K562 (cell line): Measurements from ENCODE around the gene RBM34. TPM values are rescaled to one million over a fixed set of nuclear protein-coding genes. Genes with fewer than 3 reads are reported as not detected.

Experiments used
- BDP1 ChIP-seq: IDR thresholded peaks from 3 replicates; pipeline ENCODE4 v1.6.1; 2011; ENCODE audit not compliant: insufficient read length, insufficient read depth
- BMI1 ChIP-seq: fragments of 150-350 bp; IDR thresholded peaks from 2 replicates; pipeline ENCODE4 v1.6.1; 2014; ENCODE audit warnings: low read length
- CBX1 ChIP-seq: sonication (generic); IDR thresholded peaks from 2 replicates; pipeline ENCODE4 v1.6.1; 2016; ENCODE audit warnings: antibody characterized with exemption, low read depth, mild to moderate bottlenecking
- CBX2 ChIP-seq: fragments of 200-600 bp; sonication (generic); IDR thresholded peaks from one replicate; pipeline ENCODE4 v1.6.1; 2012; ENCODE audit warnings: mild to moderate bottlenecking, low read length, inconsistent platforms; ENCODE audit not compliant: insufficient read depth, poor library complexity, severe bottlenecking
- ETS2 ChIP-seq: IDR thresholded peaks from 2 replicates; pipeline ENCODE4 v1.6.1; 2016; ENCODE audit warnings: borderline replicate concordance, missing genetic modification characterization, mild to moderate bottlenecking, moderate library complexity, missing compliant biosample characterization; ENCODE audit not compliant: poor library complexity, severe bottlenecking
- FOXA3 ChIP-seq, 2 experiments: fragments of 450-650 bp in 1 of 2; sonication (generic) in 1 of 2; formaldehyde crosslinking; IDR thresholded peaks in 1 of 2; conservative IDR thresholded peaks in 1 of 2; 2 replicates each; pipeline versions ENCODE4 v1.4.0 to v1.8.0; 2020 to 2022; ENCODE audit warnings: mild to moderate bottlenecking in 2 of 2, missing genetic modification reagents in 1 of 2
- KDM5B ChIP-seq: fragments of 200-600 bp; sonication (generic); IDR thresholded peaks from 2 replicates; pipeline ENCODE4 v1.6.1; 2012; ENCODE audit warnings: low read depth, mild to moderate bottlenecking, moderate library complexity, low read length, control low read depth, inconsistent platforms; ENCODE audit not compliant: insufficient replicate concordance
- RAD21 ChIP-seq, 2 experiments: fragments of 250-450 bp in 1 of 2; fragments of 450-650 bp in 1 of 2; sonication (Bioruptor Pico) in 1 of 2; formaldehyde crosslinking in 1 of 2; IDR thresholded peaks in 1 of 2; conservative IDR thresholded peaks in 1 of 2; 2 replicates each; pipeline versions ENCODE4 v1.4.0 to v1.8.0; 2020 to 2022; ENCODE audit warnings: mild to moderate bottlenecking in 2 of 2, moderate library complexity in 1 of 2
- RERE ChIP-seq: sonication (generic); formaldehyde crosslinking; IDR thresholded peaks from 2 replicates; pipeline ENCODE4 v1.8.0; 2023; ENCODE audit warnings: missing genetic modification reagents, mild to moderate bottlenecking, borderline replicate concordance
- SETDB1 ChIP-seq: IDR thresholded peaks from one replicate; pipeline ENCODE4 v1.6.1; 2012; ENCODE audit warnings: low read length, control low read depth, inconsistent platforms
- TSC22D4 ChIP-seq: fragments of 450-650 bp; IDR thresholded peaks from 2 replicates; pipeline ENCODE4 v1.6.1; 2016; ENCODE audit warnings: missing genetic modification characterization, missing biosample characterization, control low read depth
- XRCC4 ChIP-seq: IDR thresholded peaks from one replicate; pipeline ENCODE4 v1.6.1; 2011; ENCODE audit not compliant: insufficient read depth, insufficient read length; ENCODE audit errors: extremely low read depth
- ZBTB17 ChIP-seq: fragments of 450-650 bp; formaldehyde crosslinking; IDR thresholded peaks from 2 replicates; pipeline ENCODE4 v1.4.0; 2020; ENCODE audit warnings: mild to moderate bottlenecking
- ZNF121 ChIP-seq: sonication (generic); formaldehyde crosslinking; conservative IDR thresholded peaks from 2 replicates; pipeline ENCODE4 v1.8.0; 2022; ENCODE audit warnings: missing genetic modification reagents
- ZNF699 ChIP-seq: fragments of 250-450 bp; sonication (Bioruptor Pico); IDR thresholded peaks from 2 replicates; pipeline ENCODE4 v1.8.0; 2021; ENCODE audit warnings: mild to moderate bottlenecking, moderate library complexity; ENCODE audit not compliant: insufficient replicate concordance
- polyA plus RNA-seq, 8 experiments: library from polyadenylated mRNA; depleted of rRNA in 4 of 8; stranded (reverse) in 5 of 8; unstranded in 3 of 8; fragments of >200 nt; fragmentation: Nextera tagmentation in 2 of 8; fragmentation: Illumina TruSeq in 1 of 8; extraction: Ambion mirVana in 2 of 8; extraction: Trizol in 1 of 8; gene quantifications; 2 replicates each; pipeline versions ENCODE4 v1.2.1 to v1.2.3, GENCODE V29; 2011 to 2014; ENCODE audit warnings: inconsistent platforms in 1 of 8, missing spikeins in 1 of 8
- total RNA-seq, 7 experiments: library from RNA; depleted of rRNA in 6 of 7; stranded (reverse); fragments of >200 nt in 6 of 7; fragmentation: Illumina TruSeq in 2 of 7; extraction: Trizol in 2 of 7; gene quantifications; 2 replicates each; pipeline versions ENCODE4 v1.2.1 to v1.2.3, GENCODE V29; 2011 to 2021; ENCODE audit warnings: low replicate concordance in 1 of 7
- TF ChIP-seq, protein P1 (sequence below): fragments of 250-450 bp; sonication (Bioruptor Pico); IDR thresholded peaks from 2 replicates; pipeline ENCODE4 v1.4.0; 2020

RBM34 gene
- total and polyA plus RNA-seq, 9 of the 15 experiments (the other 6 are each of a cell fraction or from before 2014, with no cell fraction given) = 64.0 to 178 (median 124) TPM

DNA sequence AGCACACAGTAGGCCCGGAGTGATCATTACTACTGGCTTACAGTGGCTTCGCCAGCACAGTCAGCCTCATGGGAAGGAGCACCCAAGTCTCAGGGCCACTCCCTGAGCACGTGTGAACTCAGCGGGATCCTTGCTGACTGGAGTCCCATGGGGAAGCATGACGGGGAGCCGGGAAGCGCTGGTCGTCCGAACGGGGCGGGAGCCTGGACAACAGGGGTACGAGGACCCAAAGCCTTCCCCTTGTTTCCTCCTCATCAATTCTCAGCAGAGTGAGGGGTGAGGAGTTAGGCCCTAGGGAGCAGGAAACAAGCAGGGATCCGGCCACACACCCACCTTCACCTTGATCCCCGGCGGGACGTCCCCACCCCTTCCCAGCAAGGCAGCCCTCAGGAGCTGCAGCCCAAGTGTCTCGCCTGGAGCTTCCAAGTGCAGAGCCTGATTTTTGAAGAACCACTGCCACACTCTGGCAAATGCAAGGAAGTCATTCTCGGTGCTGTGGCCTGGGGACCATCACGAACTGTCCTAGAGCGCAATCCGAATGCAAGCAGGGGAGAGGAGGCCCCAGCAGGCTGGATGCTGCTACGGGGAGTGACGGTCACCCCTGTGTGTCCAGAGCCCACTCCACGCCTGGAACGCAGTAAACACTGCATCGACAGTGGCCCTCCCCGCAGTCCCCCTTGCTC is 67.9 kb downstream of the RBM34 start (continued):
- TF ChIP-seq XRCC4 (no peak), BDP1 (no peak), BMI1 (no peak), CBX1 (peak; percentile 45; the same call in 1 of the 2 replicates), ZNF121 (no peak), TSC22D4 (tag) (no peak), RERE (CRISPR knock-in tag) (0 out of 2 replicates have a peak, but pooled peaks have one; percentile 27), FOXA3 (CRISPR knock-in tag; conservative IDR thresholded peaks at IDR 0.05 in 1 of 2, IDR thresholded peaks at IDR 0.05 in 1 of 2) (no peak), KDM5B (no peak), ZNF699 (CRISPR knock-in tag) (no peak), ETS2 (tag) (no peak), CBX2 (no peak), SETDB1 (no peak), ZBTB17 (CRISPR knock-in tag) (0 out of 2 replicates have a peak, but pooled peaks have one; percentile 27), RAD21 (CRISPR knock-in tag; conservative IDR thresholded peaks at IDR 0.05 in 1 of 2, IDR thresholded peaks at IDR 0.05 in 1 of 2) (peak; percentile 72 to 87)
- TF ChIP-seq, protein P1, sequence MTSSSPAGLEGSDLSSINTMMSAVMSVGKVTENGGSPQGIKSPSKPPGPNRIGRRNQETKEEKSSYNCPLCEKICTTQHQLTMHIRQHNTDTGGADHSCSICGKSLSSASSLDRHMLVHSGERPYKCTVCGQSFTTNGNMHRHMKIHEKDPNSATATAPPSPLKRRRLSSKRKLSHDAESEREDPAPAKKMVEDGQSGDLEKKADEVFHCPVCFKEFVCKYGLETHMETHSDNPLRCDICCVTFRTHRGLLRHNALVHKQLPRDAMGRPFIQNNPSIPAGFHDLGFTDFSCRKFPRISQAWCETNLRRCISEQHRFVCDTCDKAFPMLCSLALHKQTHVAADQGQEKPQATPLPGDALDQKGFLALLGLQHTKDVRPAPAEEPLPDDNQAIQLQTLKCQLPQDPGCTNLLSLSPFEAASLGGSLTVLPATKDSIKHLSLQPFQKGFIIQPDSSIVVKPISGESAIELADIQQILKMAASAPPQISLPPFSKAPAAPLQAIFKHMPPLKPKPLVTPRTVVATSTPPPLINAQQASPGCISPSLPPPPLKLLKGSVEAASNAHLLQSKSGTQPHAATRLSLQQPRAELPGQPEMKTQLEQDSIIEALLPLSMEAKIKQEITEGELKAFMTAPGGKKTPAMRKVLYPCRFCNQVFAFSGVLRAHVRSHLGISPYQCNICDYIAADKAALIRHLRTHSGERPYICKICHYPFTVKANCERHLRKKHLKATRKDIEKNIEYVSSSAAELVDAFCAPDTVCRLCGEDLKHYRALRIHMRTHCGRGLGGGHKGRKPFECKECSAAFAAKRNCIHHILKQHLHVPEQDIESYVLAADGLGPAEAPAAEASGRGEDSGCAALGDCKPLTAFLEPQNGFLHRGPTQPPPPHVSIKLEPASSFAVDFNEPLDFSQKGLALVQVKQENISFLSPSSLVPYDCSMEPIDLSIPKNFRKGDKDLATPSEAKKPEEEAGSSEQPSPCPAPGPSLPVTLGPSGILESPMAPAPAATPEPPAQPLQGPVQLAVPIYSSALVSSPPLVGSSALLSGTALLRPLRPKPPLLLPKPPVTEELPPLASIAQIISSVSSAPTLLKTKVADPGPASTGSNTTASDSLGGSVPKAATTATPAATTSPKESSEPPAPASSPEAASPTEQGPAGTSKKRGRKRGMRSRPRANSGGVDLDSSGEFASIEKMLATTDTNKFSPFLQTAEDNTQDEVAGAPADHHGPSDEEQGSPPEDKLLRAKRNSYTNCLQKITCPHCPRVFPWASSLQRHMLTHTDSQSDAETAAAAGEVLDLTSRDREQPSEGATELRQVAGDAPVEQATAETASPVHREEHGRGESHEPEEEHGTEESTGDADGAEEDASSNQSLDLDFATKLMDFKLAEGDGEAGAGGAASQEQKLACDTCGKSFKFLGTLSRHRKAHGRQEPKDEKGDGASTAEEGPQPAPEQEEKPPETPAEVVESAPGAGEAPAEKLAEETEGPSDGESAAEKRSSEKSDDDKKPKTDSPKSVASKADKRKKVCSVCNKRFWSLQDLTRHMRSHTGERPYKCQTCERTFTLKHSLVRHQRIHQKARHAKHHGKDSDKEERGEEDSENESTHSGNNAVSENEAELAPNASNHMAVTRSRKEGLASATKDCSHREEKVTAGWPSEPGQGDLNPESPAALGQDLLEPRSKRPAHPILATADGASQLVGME = no peak
